Prostate gland (tissue), 2 donors: ENCODE results near the gene PTPRG.

Source experiments
- POLR2AphosphoS5 ChIP-seq: sonication (generic); formaldehyde crosslinking; IDR thresholded peaks from one replicate; pipeline ENCODE4 v1.6.1; 2017; ENCODE audit warnings: antibody characterized with exemption
- TF ChIP-seq, protein P1 (sequence below), 4 experiments: fragments of 200-600 bp in 2 of 4; fragments of 450-650 bp in 2 of 4; sonication (generic) in 2 of 4; IDR thresholded peaks; 1 replicate in 3 of 4; 2 replicates in 1 of 4; pipeline ENCODE4 v1.5.1; 2016 to 2019; ENCODE audit warnings: antibody characterized with exemption in 4 of 4, mild to moderate bottlenecking in 2 of 4, moderate library complexity in 2 of 4

DNA sequence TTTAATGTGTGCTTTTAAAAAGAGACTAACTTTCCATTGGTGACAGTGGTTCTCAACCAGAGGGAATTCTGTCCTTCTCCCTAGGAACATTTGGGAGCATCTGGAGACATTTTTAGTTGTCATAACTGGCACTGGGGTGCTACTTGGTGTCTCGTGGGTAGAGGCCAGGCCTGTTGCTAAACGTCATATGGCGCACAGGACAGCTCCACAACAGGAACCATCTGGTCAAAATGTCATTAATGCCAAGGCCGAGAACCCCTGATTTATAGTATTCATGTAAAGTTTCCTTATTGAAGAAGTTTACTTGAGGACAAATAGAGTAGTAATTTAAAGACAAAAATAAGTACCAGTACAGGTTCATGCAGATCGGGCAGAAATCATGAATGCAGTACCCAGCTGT is 647.7 kb downstream of the PTPRG start:
- TF ChIP-seq, protein P1, sequence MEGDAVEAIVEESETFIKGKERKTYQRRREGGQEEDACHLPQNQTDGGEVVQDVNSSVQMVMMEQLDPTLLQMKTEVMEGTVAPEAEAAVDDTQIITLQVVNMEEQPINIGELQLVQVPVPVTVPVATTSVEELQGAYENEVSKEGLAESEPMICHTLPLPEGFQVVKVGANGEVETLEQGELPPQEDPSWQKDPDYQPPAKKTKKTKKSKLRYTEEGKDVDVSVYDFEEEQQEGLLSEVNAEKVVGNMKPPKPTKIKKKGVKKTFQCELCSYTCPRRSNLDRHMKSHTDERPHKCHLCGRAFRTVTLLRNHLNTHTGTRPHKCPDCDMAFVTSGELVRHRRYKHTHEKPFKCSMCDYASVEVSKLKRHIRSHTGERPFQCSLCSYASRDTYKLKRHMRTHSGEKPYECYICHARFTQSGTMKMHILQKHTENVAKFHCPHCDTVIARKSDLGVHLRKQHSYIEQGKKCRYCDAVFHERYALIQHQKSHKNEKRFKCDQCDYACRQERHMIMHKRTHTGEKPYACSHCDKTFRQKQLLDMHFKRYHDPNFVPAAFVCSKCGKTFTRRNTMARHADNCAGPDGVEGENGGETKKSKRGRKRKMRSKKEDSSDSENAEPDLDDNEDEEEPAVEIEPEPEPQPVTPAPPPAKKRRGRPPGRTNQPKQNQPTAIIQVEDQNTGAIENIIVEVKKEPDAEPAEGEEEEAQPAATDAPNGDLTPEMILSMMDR (IDR thresholded peaks at IDR 0.05) = no peak
- TF ChIP-seq POLR2AphosphoS5 = no peak
